HG02885 (cell line): ENCODE results near the gene SEC11C.
"Not testable (repeated sequence)": the region's sequence is repeated elsewhere in the genome, so short reads cannot be mapped to it uniquely, and the experiment has no call there.

Experiments
- ATAC-seq: cut with Tn5 transposase; IDR thresholded peaks from one replicate; pipeline ENCODE4 v1.9.1; 2021; ENCODE audit warnings: mild to moderate bottlenecking; ENCODE audit not compliant: unreplicated experiment, poor library complexity

SEC11C gene

DNA sequence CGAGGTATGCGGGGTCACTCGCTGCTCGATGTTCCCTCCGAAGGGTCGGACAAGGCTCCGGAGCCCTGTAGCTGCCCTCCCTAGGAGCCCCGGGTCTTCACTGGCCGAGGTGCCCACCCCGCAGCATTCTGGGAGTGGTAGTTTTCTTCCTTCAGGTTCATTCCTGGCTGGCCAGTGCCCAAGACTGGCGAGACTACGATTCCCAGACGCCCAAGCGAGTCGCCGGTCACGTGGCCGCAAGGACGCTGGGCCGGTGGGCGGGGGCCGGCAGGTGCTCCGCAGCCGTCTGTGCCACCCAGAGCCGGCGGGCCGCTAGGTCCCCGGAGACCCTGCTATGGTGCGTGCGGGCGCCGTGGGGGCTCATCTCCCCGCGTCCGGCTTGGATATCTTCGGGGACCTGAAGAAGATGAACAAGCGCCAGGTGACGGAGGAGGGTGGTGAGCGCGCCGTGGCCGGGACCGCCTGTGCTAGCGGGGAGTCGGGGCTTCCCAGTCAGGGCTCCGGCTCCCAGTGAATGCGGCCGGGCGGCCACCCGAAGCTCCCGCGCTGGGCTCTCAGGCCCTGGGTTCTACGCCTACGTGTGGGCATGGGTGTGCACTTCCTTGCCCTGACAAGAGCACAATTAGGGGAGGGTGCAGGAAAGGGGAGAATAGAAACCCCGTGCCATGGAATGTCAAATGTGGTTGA is at the start of gene SEC11C:
TSS of gene SEC11C (plus strand) at position 270 of the 687 bp plus-strand sequence. CDS start at position 335, 65 bp downstream.
- ATAC-seq: peak; percentile 77

DNA sequence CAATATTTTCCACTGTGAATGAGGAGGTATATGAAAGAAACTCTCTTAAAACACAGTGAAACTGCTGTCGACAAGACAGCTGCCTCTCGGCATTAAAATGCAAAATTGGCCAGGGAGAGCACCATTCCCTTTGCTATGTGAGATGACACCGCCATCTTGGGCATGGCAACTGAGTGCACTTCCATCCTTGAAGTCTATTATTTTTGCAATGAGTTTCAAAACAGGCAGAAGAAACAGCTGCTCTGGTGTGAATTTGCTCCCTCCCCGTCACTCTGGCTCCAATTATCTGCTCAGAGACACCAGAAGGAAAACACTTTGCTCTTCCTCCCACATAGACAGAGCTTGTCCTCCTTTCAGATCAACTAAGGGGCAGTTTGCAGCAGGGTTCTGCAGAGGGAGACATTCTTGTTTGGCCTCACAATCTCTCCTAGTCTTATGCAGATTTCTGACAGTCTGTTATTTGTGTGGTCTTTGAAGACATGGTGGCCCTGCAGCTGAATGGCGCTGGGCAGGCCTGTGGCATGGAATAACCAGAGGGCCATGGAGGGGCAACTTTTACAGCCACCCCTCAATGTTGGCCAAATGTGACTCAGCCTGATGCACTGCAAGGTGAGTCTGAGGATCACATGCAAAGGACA is 48.6 kb upstream of the SEC11C start:
- no peak for ATAC-seq

DNA sequence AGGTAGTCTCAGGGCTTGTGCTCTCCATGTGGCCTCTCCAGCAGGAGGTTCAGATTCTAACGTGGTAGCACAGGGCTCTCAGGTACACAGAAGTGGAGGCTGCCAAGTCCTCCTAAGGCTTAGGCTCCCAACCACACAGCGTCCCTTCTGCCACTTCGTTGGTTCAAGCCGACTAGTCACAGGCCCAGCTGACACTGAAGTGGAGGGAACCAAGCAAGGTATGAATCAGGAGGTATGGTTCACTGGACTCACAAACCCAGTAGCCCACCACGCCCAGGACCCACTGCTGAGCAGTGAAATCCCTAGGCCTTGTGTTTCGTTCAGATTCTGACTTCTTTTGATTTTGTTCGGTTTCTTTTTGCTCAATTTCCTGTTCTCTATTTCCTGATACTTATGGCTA is 46.0 kb upstream of the SEC11C start:
- ATAC-seq: no peak

DNA sequence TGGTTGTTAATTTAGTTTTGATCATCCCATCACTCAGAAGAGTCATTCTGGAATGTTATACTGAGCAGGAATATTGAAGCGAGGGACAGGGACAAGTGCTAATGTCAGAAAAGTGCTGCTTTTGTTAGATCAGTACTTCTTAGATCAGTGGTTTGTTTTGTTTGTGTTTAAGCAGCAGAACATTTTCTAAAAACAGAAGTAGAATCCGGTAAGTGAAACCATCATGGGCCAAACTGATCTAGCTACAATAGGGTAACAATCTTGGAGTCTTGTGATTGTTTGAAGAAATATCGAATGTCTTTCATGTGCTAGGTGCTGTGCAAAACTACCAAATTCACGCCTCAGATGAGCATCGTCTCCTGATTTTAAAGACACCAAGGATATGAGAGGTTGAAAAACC is 45.1 kb upstream of the SEC11C start:
- ATAC-seq: no peak

DNA sequence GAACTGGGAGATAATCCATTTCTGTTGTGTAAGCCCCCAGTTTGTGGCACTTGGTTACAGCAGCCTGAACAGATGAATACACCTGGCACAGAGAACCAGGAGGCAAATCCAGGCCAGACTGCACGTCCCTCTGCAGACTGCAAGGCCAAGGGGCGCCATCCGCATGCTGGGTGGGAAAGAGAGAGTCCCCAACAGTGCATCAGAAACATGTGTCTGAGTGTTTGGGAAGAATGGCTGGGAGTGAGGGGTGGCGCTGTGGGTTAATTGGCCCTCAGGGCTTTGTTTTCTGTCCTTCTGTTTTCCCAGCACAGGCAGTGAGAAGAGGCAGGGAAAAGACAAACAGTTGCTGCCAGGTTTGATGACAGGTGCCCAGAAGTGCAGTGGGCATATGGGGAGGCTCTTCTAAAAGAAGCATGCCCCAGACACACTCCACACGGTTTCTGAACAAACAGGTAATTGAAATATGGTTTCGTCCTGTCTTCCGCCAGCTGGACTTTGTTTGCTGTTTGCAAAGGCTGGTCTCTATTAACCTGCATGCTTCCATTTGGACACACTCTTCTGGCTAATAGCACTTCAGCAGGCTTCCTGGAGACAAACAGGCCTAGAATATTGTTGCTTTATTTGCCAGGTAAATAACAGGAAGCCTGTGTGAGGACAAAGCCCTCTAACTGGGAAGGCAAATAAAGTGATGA is 43.4 kb upstream of the SEC11C start:
- ATAC-seq: no peak

DNA sequence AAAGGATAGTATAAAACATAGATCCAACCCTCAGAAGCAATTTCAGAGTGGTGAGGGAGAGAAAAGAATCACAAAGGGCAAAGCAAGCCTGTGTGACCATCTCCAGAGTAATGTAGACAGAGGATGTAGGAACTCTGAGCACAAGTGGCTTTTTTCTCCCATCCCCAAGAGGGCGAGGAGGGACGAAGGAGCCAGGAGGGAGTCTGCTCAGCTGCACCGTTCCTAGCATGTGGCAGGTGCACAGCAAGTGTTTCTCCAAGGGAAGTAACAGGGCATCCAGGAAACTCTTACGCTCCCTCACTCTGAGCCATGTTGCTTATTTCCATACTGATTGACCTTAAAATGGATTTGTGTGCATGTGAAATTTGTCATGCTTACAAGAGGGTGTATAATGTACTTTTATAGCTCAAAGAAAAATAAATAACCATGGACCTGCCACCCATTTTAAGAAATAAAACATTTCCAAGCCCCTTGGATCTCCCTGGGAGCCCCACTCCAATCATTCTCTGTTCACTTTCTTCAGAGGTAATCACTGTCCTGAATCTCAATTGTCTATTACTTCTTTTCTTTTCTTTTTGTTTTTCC is 37.8 kb upstream of the SEC11C start:
- no peak for ATAC-seq

DNA sequence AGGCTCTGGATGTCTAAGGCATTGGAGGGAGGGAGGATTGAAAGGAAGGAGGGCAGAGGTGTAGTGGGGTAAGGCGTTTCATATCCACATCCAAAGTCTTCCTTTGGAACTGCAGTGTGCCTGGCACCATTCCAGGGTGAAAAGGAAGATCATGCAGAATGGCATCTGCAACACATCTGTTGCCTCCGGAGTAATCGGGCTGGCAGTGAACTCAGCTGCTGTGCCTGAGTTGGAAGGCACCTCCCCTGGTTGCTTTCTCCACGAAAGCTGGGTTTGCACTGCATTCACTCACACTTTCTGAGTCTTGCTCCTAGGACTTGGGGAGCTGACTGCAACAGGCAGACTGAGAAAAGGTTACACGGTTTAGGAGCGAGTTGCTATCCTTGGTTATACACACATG is 30.3 kb upstream of the SEC11C start:
- no peak for ATAC-seq

DNA sequence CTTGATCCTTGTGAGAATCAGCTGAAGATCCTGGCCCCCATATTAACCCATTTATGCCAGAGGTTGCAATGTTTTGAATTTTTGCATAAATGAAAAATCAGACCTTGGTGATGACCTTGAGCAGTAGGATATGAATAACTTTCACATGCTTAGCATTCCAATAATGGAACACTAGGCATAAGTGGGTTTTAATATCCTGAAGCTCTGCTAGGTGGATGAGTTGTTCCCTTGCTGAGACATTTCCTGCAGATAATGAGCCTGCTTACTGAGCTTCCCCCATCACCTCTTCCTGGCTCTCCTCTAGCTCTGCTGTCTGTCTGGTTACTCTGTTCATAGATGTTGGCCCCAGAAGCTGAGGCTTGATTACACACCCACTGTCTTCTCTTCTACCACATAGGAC is 25.5 kb upstream of the SEC11C start:
- no peak for ATAC-seq

DNA sequence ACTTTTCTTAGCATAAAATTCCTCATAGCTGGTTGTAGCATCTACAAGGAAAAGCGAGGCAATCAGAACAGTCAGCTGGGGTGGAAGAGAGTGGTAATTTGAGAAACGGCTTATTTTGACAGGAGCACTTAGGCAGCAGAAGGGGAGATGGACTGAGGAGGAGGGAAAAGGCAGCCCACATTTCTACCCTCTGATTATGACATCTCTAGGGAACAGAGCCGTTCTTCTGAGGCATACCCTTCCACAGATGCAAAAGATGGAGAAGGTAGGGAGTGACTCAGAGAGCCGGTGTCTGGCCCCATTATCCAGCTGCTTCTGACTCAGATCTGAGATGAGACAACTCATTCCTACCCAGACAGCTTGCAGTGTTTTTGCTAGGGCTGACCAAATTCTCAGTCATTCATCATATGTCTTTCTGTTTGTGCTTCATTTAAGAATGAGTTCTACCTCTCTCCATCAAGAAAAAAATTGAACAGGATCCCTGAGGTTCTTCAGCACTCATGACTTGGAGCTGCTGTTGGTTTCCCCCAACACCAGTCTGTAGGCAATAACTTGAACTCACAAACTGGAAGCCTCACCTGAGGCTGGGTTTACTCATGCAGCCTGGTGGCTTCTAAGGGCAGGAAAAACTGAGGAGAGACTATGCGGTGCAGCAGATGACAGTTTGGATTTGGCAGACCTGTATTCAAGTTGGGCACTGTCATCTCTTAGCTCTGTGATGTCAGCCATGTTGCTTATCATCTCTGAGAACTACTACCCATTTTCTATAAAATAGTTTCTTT is 15.9 kb upstream of the SEC11C start:
- ATAC-seq: peak; percentile 69

DNA sequence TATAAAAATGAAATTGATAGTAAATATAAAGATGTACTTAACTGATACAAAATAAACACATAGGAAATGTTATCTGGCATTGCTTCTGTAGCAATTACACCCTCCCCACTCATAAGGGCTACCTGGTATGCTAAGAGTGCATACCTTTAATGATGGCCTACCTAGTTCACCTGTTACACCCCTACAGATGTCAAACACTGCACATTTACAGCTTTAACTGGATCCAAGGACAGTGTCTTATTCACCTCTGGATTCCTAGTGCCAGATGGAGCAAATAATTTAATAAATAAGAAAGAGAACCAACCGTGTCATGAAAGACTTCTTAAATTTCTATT is 15.3 kb upstream of the SEC11C start:
- ATAC-seq: no peak

DNA sequence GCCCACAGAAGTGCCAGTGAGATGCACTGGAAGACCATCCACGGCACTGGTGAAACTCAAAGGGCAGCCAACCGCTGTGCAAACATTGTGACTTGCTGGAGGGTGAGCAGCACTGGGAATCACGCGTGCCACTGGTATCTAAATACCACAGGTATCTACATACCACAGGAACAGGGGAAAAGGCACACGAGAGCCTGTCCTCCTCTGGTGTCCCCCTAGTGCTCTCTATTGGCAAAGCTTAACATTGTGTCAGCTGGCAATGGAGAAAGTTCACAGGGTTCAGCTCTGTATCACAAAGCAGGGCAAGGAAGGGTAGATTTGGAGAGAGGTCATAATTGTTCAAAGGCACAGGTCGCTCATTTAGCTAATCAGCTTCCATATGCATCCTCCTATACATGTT is 12.6 kb upstream of the SEC11C start:
- no peak for ATAC-seq

DNA sequence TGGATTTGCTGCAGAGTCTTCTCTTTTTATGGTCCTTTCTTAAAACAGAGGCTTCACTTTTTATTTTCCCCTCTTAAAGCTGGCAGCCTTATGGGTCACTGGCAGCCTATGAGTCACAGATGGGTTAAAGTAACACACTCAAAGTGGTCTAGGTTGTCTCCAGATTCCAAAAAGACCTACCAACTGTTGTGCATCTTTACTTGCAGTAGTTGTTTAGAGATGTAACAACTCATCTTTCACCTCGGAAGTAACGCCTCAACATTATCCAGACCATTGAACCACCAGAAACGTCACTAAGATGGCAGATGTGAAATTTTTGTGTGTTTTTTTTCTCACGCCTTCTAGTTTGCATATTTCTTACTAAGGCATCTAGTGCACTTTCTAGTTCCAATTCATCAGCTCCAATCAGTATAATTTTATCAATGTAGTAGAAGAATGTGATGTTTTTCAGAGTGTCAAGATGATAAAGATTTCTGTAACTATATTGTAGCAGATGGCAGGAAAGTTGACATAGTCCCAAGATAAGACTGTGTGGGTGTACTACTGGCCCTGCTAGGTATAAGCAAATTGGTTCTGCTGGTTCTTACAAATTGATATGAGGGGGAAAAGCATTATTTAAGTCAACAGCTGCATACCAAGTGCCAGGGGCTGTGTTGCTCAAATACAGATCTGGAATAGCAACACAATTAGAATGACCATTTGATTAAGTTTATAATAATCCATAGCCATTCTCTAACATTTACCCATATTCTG is 9.6 kb upstream of the SEC11C start:
- ATAC-seq: no peak

DNA sequence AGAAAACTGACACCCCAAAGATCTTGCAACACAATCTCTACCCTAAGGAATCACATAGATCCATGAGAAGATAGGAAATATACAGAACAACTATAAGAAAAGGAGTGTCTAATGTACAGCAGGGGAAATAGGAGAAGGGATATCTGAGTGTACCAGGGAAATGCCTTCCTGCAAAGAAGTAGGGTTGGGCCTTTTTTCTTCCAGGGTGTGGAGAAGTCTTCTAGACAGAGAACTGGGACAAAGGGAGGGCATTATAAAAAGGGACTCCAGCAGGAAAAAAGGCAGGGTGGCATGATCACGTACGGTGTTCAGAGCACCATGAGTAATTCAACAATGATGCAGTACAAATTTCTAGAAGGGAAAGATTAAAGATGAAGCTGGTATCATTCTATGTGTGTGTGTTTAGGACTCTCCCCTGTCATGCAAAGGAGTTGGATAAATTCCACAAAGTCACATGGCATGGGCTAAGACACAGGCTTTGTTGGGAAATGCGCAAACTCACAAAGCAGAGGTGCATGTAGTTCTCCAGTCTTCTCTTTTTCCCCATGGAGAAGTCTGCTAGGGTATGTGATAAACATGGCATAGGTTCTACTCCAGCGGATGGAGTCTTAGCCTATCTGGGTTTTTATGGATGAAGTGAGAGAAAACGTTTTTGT is 6.7 kb upstream of the SEC11C start:
- no peak for ATAC-seq

DNA sequence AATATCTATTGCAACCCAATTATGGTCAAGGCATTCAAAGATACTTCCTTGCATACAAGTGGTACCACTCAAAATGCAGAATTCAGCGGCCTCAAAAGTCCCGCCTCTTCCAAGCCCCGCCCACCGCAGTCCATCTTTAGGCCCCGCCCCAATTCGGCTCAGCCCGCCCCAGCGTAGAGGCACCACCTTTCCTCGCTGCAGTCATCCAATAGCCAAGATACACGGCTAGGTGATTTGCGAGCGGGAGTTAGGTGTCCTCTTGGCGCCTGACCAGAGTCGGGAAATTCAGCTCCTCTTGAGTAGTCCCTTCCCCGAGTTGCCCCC is 431 bp upstream of the SEC11C start:
- ATAC-seq: peak; percentile 77

DNA sequence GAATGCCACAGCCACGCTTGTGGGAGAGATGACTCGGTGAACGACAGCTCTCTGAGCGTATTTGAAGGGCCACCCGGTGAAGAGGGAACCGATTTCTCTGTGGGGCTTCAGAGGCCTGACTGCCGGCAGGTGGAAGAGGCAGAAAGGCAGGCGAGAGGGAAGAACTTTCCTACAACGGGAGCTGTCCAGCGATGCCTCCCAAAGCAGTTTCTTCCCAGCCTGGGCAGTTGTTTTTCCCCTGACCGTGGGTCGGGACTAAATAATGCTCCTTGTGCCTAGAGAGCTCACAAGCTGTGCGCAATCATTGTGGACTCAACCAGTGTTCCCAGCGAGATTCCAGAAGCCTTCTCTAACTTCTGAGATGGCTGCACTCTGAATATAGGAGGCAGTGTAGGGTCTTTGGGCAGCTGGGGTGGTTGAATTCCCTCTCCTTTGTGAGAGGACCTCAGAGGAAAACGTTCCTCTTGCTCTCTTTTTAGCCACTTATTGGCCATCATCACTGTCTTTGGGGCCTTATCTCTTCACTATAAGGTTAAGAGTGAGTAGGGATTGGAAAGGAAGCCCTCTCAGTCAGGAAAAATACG is 710 bp downstream of the SEC11C start:
- ATAC-seq: peak; percentile 1

DNA sequence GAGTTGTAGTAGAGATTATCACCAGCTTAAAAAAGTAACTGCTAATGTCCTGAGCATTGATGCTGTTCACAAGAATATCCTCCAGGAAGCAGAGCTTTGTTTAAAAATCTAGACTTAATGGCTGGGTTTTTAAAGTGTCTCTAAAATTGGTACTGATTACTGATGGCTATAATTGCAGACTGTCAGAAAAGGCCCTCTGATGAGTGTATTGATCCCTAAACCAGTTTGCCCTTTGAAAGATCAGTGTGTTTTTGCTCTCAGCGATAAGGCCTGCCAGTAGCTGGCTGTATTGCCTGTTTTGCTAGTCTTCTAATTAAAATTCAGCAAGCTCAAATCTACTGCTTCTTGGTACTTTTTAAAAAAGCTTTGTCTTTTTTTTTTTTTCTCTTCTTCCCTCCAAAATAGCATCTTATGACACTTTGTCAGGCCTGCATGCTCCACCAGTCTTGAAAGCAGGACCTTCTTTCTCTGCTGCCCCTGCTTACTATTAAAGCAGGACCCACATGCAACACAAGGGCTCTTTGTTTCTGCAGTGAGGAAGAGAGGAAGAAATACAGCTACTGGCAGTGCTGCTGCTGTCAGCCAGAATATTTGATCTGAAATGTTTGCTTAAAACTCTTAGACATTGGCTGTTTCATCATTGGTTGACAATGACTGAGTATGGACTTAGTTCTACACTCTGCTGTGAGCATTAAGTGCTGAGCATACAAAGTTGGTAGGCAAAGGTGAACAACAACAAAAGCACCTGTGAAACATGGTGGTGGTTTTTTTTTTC is 1.8 kb downstream of the SEC11C start:
- ATAC-seq: no peak

DNA sequence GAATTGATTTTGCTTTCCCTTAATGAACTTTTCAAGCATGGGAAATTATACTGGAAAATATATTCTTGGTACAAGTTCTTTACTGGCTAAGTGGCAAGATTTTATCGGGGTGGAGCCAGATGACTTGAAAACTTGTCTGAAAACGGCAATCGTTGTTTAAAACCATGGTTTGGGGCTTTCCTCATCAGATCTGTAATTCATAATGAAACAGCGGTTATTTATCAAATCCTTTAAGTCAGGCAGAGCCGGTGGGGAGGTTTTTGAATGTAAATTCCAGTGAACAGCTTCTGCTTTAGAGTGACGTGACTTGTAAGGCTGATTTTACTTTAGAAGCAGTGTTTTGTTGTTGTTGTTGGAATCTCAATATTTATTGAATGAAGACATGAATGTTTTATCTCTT is 2.6 kb downstream of the SEC11C start:
- no peak for ATAC-seq

DNA sequence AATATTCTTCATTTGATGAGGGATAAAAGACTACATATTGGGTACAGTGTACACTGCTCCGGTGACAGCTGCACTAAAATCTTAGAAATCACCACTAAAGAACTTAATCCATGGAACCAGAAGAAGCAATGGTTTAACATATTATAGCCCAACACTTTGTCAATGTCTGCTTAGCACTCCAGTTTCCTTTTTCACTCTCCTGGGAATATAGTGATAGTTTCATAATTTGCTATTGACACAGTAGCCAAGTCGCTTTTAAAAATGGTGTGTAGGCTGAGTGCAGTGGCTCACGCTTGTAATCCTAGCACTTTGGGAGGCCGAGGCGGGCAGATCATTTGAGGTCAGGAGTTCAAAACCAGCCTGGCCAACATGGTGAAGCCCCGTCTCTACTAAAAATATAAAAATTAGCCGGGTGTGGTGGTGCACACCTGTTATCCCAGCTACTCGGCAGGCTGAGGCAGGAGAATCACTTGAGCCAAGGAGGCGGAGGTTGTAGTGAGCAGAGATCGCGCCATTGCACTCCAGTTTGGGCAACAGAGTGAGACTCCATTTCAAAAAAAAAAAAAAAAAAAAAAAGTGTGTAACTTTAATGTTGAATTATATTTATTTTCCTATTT is 3.2 kb downstream of the SEC11C start:
- not testable (repeated sequence) for ATAC-seq
